ENCODE data around the gene SLC12A7. TPM values are rescaled to one million over a fixed set of nuclear protein-coding genes. Genes with fewer than 3 reads are reported as not detected.

SLC12A7 gene
- total RNA-seq, 1 experiment from 2014 or later, result 48.2 TPM

DNA sequence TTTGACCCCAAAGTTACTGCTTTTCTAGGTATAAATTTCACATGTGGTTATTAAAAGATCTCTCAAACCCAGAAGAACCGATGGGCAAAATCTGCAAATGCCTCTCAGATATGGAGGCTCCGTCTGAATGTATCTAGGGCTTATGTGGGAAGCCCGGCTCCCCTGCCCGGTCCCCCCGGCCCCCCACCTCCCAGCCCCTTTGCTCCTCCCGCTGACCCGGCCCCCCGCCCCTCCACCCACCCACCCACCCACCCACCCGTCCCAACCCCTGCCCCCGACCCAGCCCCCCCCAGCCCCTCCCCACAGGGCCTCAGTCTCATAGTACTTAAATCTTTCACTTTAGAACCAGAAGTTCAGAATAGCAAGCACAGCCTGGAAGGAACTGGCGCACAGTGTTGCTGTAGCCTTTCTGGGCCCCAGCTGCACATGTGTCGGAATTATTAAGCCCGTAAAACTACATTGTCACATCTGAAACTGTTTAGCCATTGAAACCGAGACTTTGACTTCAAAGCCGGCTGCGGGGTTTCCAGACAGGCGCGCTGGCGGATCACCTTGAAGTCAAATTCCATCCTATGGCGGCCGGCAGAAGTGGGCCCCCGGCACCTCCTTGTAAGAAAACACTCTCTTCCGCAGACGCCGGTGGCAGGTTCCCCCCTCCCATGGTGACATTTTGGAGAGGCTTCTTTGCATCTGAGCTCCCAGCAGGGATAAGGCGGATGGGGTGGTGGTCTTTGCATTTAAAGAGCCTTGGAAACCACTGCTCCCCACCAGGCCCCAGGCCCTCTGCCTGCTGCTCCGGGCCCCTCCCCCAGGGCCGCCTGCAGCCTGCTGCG lies 90.5 kb downstream of the SLC12A7 start:
- no peak overlapping the region for H3K4me2 ChIP-seq (ENCODE audit: low read length)
- TF ChIP-seq EZH2 (IDR thresholded peaks at IDR 0.05; ENCODE audit: low read length, unreplicated experiment) (no peak), EZH2phosphoT487 (IDR thresholded peaks at IDR 0.05; ENCODE audit: borderline replicate concordance, low read length) (no peak), CTCF (conservative IDR thresholded peaks at IDR 0.05; ENCODE audit: low read depth, low read length) (no peak)
- ChIA-PET CTCF (no interaction called here), POLR2A (ENCODE audit: unreplicated experiment) (no interaction called here)
- no peaks in the 10 kb centered on the region for H3K27me3 ChIP-seq (ENCODE audit: low read length)
- H3K9me2 ChIP-seq (replicated peaks; ENCODE audit: low read length), result no peaks in the 10 kb centered on the region
- H3K9ac ChIP-seq (ENCODE audit: low read length), result no peak overlapping the region
- H3K4me1 ChIP-seq (ENCODE audit: insufficient read depth, low read length), result no peaks in the 10 kb centered on the region
- no peaks in the 10 kb centered on the region for H3K36me3 ChIP-seq (ENCODE audit: low read depth, low read length)
- no peak overlapping the region for H3K4me3 ChIP-seq (ENCODE audit: low read length)
- no peaks in the 10 kb centered on the region for H3K9me3 ChIP-seq (ENCODE audit: low read length)
- no peak for ATAC-seq
- no peak overlapping the region for H3K27ac ChIP-seq (ENCODE audit: low read length)
- no peaks in the 10 kb centered on the region for H3K79me2 ChIP-seq (ENCODE audit: low read length)
- no peaks in the 10 kb centered on the region for H4K20me1 ChIP-seq (ENCODE audit: low read length)
- intact Hi-C loops (cut with micrococcal nuclease), result no loop called here
- DNase-seq, result no peak
- no peak overlapping the region for H2AFZ ChIP-seq (ENCODE audit: low read length)
- BruUV-seq (replicated peaks), result no TSS peak
- H3F3A ChIP-seq (ENCODE audit: low read length, unreplicated experiment), result no peaks in the 10 kb centered on the region

- Histone ChIP-seq H4K20me1 (ENCODE audit: low read length) (no peaks in the 10 kb centered on the region), H3K9me3 (ENCODE audit: low read length) (no peaks in the 10 kb centered on the region), H3K4me2 (ENCODE audit: low read length) (no peak overlapping the region), H3K36me3 (ENCODE audit: low read depth, low read length) (no peaks in the 10 kb centered on the region), H3F3A (ENCODE audit: low read length, unreplicated experiment) (no peaks in the 10 kb centered on the region), H3K9ac (ENCODE audit: low read length) (no peak overlapping the region), H2AFZ (ENCODE audit: low read length) (no peak overlapping the region), H3K9me2 (replicated peaks; ENCODE audit: low read length) (no peaks in the 10 kb centered on the region), H3K27me3 (ENCODE audit: low read length) (no peaks in the 10 kb centered on the region), H3K4me3 (ENCODE audit: low read length) (no peak overlapping the region), H3K27ac (ENCODE audit: low read length) (no peak overlapping the region), H3K4me1 (ENCODE audit: insufficient read depth, low read length) (no peaks in the 10 kb centered on the region), H3K79me2 (ENCODE audit: low read length) (no peaks in the 10 kb centered on the region)
- intact Hi-C loops (cut with micrococcal nuclease), result no loop called here
- no TSS peak for BruUV-seq (replicated peaks)
- TF ChIP-seq CTCF (conservative IDR thresholded peaks at IDR 0.05; ENCODE audit: low read depth, low read length), result no peak
- no peak for TF ChIP-seq EZH2phosphoT487 (IDR thresholded peaks at IDR 0.05; ENCODE audit: borderline replicate concordance, low read length)
- TF ChIP-seq EZH2 (IDR thresholded peaks at IDR 0.05; ENCODE audit: low read length, unreplicated experiment), result no peak
- DNase-seq (no peak), ATAC-seq (no peak)
- POLR2A ChIA-PET (ENCODE audit: unreplicated experiment), result no interaction called here
- CTCF ChIA-PET, result interaction anchor here (0.6 to 0.7 kb wide), 2 partner anchors 86 to 304 kb away, joined by 3 read pairs; no protein-coding TSS in a partner anchor
These were observed 91.4 kb downstream of the SLC12A7 start for GRCh38 chr5:1020452-1020961.

Measured in PC-3 (cell line).